ENCODE measurements around the gene MB21D2. TPM values are rescaled to one million over a fixed set of nuclear protein-coding genes. Genes with fewer than 3 reads are reported as not detected.
"Not testable (repeated sequence)": the region's sequence is repeated elsewhere in the genome, so short reads cannot be mapped to it uniquely, and the experiment has no call there.

The MB21D2 gene, protein sequence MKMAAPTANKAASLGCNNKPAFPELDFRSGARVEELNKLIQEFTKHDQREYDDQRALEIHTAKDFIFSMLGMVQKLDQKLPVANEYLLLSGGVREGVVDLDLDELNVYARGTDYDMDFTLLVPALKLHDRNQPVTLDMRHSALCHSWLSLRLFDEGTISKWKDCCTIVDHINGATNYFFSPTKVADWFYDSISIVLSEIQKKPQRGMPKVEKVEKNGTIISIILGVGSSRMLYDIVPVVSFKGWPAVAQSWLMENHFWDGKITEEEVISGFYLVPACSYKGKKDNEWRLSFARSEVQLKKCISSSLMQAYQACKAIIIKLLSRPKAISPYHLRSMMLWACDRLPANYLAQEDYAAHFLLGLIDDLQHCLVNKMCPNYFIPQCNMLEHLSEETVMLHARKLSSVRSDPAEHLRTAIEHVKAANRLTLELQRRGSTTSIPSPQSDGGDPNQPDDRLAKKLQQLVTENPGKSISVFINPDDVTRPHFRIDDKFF
- polyA plus RNA-seq (2014; cell fraction: cytosol; rRNA removed) = 2.0 and 2.7 TPM in 2 replicates
- polyA plus RNA-seq (2014; cell fraction: nucleus; rRNA removed) = 0.33 and 1.7 TPM in 2 replicates

DNA sequence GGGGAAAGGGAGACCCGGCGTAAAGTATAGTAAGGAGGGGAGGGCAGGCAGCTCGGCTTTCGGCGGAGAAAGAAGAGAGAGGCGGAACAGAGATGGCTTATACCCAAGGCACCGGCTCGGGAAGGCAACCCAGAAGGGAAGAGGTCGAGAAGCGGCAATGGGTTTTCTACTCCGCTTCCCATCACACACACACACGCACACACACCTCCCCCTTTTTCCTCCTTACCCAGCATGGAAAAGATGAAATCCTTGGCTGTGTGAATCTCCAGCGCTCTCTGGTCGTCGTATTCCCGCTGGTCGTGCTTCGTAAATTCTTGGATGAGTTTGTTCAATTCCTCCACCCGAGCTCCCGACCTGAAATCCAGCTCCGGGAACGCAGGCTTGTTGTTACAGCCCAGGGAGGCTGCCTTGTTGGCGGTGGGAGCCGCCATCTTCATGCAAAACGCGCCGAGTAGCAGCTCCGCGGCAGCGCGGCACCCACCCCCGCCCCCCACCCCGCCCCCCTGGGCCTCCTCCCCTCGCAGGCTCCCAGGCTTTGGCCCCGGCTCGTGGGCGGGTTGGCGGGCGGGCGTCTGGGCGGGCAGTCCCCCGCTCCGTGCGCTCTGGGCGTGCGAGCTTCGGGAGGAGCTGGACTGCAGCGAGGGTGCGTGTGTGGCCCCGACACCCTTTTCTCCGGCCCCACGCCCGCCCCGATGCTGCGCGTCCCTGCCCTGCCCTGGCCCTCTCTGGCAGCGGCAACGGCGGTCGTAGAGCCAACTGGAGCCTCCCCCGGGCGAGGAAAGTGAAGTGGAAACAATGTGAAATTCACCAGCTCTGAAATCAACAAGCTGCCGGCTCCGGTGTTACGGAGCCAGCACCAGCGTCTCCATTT lies at the start of gene MB21D2:
Gene MB21D2, minus strand, starts transcription at position 453 of the 871 bp plus-strand sequence. Its CDS starts 16 bp downstream, at position 437.
- peak; percentile 73 for DNase-seq (ENCODE audit: low spot score)

DNA sequence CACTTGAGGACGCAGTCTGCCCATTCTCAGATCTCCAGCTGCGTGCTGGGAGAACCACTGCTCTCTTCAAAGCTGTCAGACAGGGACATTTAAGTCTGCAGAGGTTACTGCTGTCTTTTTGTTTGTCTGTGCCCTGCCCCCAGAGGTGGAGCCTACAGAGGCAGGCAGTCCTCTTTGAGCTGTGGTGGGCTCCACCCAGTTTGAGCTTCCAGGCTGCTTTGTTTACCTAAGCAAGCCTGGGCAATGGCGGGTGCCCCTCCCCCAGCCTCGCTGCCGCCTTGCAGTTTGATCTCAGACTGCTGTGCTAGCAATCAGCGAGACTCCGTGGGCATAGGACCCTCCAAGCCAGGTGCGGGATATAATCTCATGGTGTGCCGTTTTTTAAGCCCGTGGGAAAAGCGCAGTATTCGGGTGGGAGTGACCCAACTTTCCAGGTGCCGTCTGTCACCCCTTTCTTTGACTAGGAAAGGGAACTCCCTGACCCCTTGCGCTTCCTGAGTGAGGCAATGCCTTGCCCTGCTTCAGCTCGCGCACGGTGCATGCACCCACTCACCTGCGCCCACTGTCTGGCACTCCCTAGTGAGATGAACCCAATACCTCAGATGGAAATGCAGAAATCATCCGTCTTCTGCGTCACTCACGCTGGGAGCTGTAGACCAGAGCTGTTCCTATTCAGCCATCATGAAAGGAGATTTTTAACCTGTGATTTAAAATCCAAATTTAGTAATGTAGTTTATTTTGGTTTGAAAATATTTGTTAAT lies 47.5 kb upstream of the MB21D2 start:
- DNase-seq (ENCODE audit: low spot score) = not testable (repeated sequence)

DNA sequence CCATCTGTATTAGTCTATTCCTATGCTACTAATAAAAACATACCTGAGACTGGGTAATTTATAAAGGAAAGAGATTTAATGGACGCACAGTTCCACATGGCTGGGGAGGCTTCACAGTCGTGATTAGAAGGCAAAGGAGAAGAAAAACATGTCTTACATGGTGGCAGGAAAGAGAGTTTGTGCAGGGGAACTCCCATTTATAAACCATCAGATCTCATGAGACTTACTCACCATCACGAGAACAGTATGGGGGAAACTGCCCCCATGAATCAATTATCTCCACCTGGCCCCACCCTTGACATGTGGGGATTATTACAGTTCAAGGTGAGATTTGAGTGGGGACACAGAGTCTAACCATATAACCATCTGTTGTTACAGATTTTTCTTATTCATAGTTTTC lies 42.1 kb upstream of the MB21D2 start:
- no peak for DNase-seq (ENCODE audit: low spot score)

DNA sequence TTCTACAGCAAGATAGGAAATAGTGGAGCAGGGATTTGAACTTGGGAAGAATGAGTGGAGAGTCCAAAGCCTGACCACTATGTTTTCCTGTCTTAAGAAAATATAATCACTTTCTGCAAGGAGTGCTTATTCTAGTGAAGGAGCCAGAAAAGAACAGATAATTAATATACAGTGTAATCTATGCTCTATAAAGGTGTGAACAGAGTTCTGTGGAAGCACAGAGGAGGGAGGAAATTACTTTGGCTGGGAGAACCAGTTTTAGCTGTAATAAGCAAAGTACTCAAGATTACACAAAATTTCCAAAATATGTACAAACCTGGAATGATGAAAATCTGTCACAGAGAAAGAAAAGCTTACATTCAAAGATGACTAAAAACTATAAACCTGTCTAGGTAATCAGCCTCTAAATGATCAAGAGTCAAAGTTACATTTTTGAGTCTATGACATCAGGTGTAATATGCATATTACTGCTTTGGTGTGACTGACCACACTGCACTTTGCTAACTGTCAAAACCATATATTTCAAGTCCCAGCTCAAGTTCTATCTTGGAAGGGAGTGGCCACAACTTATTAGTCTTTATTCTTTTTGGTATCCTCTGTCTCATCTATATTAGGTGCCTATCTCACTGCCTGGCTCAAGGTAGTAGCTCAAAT lies 40.7 kb upstream of the MB21D2 start:
- no peak for DNase-seq (ENCODE audit: low spot score)

DNA sequence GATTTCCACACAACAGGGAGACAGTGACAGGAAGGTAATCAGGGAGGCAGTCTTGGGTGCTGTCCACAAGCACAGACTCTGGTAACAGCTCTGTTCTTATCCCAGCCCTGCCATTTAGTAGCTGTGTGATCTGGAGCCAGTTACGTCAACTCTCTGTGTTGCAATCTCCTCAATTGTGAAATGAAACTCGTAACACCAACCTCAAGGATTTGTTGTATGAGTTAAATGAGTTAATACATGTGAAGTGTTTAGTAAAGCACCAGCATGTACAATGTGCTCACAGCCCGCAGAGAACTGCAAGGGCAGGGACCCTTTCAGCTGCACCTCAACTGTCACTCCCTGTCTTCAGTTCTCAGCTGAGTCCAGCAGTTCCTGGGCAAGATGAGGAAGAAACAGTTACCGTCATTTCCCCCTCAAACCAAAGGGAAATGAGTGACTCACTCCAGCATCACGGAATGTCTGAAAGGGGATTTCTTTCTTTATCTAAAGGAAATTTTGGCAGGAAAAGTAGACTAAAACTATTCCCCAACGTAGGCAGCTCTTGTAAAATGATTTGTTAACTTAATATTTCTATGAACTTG lies 39.9 kb upstream of the MB21D2 start:
- DNase-seq (ENCODE audit: low spot score) = no peak

DNA sequence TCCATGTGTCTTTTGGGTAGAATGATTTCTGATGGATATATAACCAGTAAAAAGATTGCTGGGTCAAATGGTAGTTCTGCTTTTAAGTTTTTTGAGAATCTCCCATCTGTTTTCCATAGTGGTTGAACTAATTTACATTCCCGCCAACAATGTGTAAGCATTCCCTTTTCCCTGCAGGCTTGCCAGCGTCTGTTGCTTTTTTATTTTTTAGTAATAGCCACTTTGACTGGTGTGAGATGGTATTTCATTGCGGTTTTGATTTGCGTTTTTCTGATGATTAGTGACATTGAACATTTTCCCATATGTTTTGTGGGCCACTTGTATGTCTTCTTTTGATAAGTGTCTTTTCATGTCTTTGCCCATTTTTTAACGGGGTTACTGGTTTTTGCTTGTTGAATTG lies 36.3 kb upstream of the MB21D2 start:
- no peak for DNase-seq (ENCODE audit: low spot score)

DNA sequence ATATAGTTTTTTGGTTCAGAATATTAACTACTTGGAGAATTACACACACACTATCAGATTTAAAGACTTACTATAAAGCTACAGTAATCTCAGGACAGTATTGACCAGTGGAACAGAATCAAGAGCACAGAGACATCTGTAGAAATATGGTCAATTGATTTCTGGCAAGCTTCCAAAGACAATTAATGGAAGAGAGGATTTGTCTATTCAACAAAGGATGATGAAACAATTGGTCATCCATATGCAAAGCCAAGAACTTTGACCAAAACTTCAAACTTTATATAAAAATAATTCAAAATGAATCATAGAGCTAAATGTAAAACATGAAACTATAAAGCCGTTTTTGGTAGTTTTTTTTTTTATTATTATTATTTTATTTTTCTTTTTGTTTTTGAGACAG lies 29.8 kb upstream of the MB21D2 start:
- no peak for DNase-seq (ENCODE audit: low spot score)

GRCh38 chr3:192943393-192943792 lies 25.7 kb upstream of the MB21D2 start:
- no peak for DNase-seq (ENCODE audit: low spot score)

DNA sequence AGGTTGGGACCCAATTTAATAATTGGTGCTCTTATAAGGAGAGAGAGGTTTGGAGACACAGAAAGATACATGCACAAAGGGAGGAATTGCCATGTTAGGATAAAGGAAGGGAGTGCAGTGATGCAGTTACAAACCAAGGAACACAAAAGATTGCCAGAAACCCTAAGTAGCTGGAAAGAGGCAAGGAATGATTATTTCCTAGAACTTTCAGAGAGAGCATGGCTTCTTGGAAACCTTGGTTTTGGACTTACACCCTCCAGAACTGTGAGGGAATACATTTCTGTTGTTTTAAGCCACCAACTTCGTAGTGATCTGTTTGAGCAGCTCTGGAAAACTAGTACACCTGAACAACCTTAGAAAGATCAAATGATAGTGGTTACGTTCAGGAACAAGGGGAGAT lies 25.0 kb upstream of the MB21D2 start:
- DNase-seq (ENCODE audit: low spot score) = no peak

DNA sequence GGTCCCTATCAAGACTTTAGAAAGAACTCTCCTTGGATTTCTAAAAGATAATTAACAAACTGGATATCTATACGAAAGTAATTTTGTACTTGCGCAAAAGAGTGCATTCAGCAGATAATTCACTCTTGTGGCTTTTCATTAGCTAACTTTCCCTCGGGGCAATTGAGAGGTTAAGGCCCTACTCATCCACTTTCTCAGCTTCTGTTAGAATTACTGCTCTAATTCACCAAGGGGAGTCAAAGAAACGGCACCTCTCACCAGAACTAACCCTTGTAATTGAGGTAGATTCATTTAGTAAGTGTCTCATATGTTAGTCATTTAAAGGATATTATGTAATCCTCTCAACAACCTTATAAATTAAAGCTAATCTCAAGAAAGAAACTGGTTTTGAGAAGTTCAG lies 22.5 kb upstream of the MB21D2 start:
- no peak for DNase-seq (ENCODE audit: low spot score)

DNA sequence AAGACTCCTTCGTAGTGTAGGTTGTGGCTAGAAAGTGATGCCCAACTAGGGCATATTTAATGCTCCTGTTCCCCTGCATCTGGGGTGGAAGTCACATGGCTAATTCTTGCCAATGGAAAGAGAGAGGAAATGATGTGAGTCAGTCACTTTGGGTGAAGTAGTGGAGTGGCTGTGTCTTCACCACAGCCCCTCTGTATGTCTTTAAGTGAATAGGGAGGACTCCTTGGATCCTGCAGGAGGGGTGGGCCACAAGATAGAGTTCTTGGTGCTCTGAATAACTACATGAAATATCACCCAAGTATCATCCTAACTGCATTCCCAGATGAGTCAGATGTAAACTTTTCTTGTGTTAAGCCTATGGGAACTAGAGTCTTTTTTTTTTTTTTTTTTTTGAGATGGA lies 17.8 kb upstream of the MB21D2 start:
- no peak for DNase-seq (ENCODE audit: low spot score)

DNA sequence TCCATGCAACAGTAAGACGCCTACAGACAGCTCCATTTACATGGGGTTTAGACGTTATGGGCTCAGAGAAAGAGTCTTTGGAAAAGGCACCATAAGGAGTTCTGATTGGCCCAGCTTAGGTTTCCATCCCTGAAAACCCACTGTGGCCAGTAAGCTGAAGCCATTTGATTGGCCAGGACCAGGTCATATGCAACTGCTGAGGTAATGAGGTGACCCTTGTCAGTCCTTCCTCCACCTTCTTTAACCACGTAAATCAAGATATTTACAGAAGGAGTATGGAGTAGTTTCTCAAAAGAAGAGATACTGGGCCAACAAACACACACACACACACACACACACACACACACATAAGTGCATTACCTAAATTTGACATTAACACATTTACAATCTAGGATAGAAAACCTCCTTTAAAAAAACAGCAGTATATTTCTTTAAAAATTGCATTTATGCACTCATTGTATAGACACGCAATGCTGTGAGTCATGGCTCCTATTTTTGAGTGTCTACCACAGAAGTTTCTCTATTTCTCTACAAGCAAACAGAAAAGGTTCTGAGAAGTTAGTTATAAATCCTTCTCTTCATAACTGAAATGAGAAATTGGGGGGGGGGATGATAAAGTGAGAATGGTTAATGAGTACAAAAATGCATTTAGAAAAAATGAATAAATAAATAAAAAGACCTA lies 16.3 kb upstream of the MB21D2 start:
- no peak for DNase-seq (ENCODE audit: low spot score)

- no peak for DNase-seq (ENCODE audit: low spot score)
These were observed 15.6 kb upstream of the MB21D2 start for GRCh38 chr3:192933259-192933658.

DNA sequence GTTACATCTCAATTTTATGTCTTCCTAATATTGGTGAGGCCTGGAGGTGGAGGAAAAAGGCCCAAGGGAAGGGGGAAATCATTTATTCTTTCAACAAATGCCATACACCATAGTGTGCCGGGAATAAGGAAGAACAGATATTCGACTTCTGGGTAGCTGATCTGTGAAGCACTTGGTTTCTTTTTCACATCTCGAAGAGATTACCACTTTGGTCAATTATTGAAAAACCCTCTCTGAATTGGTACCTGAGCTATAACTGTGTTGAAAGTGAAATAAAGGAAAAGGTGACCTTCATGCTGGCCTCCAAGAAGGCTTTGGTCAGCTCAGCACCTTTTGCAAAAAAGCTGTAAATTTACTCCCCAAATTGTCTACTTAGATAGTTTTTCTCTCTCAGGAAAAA lies 14.2 kb upstream of the MB21D2 start:
- no peak for DNase-seq (ENCODE audit: low spot score)

- no peak for DNase-seq (ENCODE audit: low spot score)
These were observed 12.9 kb upstream of the MB21D2 start for GRCh38 chr3:192930577-192930976.

DNA sequence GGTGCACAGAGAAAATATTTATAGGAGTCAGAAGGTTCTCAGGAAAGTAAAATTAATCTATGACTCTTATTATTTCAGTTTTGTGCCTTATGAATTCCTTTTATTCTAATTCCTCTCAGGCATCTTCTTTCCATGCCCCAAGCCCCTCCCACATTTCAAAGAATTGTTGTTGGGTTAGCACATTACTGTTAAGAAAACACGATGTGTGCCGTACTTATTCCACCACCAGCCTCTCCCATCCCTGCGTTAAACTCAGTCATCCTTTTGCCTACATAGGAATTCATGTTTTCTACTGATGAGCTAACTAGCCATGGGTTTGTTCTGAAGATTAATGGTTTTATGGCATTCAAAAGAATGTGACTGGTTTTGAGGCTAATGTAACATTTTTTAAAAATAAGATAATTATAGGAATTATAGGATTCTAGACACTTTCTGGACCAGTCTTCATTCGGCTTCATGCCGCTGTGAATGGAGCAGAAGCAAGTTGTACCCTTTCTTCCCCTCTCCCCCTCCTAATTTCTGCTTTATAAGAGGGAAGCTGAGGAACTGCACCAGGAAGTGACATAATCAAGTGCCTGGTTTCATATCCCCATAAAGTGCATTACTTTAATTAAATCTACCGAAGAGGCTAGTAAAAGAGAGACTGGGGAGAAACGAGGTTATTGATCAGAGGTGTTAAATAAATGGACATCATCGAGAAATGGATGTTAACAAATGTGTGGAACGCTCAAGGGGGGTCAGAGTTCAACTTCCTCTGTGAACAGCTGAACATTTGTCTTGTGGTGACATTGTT lies 12.3 kb upstream of the MB21D2 start:
- DNase-seq (ENCODE audit: low spot score) = no peak

GRCh38 chr3:192929146-192929545 lies 11.5 kb upstream of the MB21D2 start:
- no peak for DNase-seq (ENCODE audit: low spot score)

GRCh38 chr3:192928720-192929119 lies 11.1 kb upstream of the MB21D2 start:
- no peak for DNase-seq (ENCODE audit: low spot score)

GRCh38 chr3:192928016-192928415 lies 10.4 kb upstream of the MB21D2 start:
- no peak for DNase-seq (ENCODE audit: low spot score)
